ENCODE data around the gene MARCHF3.

DNA sequence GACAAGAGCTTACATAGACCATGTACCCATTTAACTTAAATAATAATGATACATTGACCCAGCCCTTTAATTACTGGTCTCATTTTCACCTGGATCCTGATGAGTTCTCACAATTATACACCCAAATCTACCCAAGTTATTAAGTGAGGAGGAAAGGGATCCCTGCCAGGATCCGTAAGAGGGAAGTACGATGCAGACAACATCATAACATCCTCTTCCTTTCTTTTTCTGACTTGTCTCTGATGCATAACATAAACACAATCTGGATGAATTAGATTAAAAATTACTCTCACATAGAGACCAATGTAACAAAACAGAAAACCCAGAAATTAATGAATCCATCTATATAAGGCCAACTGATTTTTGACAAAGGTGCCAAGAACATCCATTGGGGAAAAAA, 17.0 kb downstream of the MARCHF3 start:
- TF ChIP-seq, protein P1, sequence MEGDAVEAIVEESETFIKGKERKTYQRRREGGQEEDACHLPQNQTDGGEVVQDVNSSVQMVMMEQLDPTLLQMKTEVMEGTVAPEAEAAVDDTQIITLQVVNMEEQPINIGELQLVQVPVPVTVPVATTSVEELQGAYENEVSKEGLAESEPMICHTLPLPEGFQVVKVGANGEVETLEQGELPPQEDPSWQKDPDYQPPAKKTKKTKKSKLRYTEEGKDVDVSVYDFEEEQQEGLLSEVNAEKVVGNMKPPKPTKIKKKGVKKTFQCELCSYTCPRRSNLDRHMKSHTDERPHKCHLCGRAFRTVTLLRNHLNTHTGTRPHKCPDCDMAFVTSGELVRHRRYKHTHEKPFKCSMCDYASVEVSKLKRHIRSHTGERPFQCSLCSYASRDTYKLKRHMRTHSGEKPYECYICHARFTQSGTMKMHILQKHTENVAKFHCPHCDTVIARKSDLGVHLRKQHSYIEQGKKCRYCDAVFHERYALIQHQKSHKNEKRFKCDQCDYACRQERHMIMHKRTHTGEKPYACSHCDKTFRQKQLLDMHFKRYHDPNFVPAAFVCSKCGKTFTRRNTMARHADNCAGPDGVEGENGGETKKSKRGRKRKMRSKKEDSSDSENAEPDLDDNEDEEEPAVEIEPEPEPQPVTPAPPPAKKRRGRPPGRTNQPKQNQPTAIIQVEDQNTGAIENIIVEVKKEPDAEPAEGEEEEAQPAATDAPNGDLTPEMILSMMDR (IDR thresholded peaks at IDR 0.05; ENCODE audit: extremely low read depth in 1 of 2, insufficient read depth in 1 of 2, low read depth in 1 of 2, low read length in 2 of 2), result no peak
- TF ChIP-seq POLR2A (IDR thresholded peaks at IDR 0.05; ENCODE audit: low read depth, low read length), result no peak

All from endothelial cell of umbilical vein (primary cell).